Neuronal stem cell (in vitro differentiated cells): ENCODE measurements around the gene SYCE3.

Source experiments
- DNase-seq: peaks from one replicate; pipeline ENCODE4 v3.0.0-alpha.2; 2013; ENCODE audit warnings: low spot score
- H2AFZ ChIP-seq: one replicate; pipeline ENCODE4 v1.6.1; 2013; ENCODE audit warnings: mild to moderate bottlenecking, low read length, inconsistent platforms
- H2AK5ac ChIP-seq: 2 replicates; pipeline ENCODE4 v1.6.1; 2013; ENCODE audit warnings: low read depth, mild to moderate bottlenecking, inconsistent platforms, low read length, moderate library complexity, mixed read lengths
- H2BK120ac ChIP-seq: 2 replicates; pipeline ENCODE4 v1.6.1; 2013; ENCODE audit warnings: low read depth, mild to moderate bottlenecking, inconsistent platforms, low read length, moderate library complexity, mixed read lengths
- H2BK12ac ChIP-seq: one replicate; pipeline ENCODE4 v1.6.1; 2013; ENCODE audit warnings: low read length, inconsistent platforms
- H2BK15ac ChIP-seq: 2 replicates; pipeline ENCODE4 v1.6.1; 2013; ENCODE audit warnings: mild to moderate bottlenecking, low read length, inconsistent platforms, mixed read lengths
- H2BK5ac ChIP-seq: one replicate; pipeline ENCODE4 v1.6.1; 2013; ENCODE audit warnings: inconsistent platforms, mild to moderate bottlenecking, low read length, moderate library complexity
- H3K14ac ChIP-seq: one replicate; pipeline ENCODE4 v1.6.1; 2013; ENCODE audit warnings: low read length, inconsistent platforms
- H3K18ac ChIP-seq: 2 replicates; pipeline ENCODE4 v1.6.1; 2013; ENCODE audit warnings: low read length, inconsistent platforms
- H3K23ac ChIP-seq: 2 replicates; pipeline ENCODE4 v1.6.1; 2013; ENCODE audit warnings: low read depth, mild to moderate bottlenecking, mixed read lengths, low read length, inconsistent platforms; ENCODE audit not compliant: poor library complexity
- H3K27ac ChIP-seq: replicated peaks from 3 replicates; pipeline ENCODE4 v1.5.1; 2013; ENCODE audit warnings: low read length, inconsistent platforms
- H3K27me3 ChIP-seq, 3 experiments: 2 replicates each; pipeline ENCODE4 v1.6.1; 2013; ENCODE audit warnings: low read length in 3 of 3, mild to moderate bottlenecking in 2 of 3, inconsistent platforms in 1 of 3, low read depth in 1 of 3, mixed read lengths in 1 of 3, moderate library complexity in 1 of 3; ENCODE audit not compliant: control insufficient read depth in 3 of 3, insufficient read depth in 3 of 3
- H3K36me3 ChIP-seq, 2 donors: replicated peaks in 1 of 2; 2 replicates each; pipeline ENCODE4 v1.6.1; 2013; ENCODE audit warnings: low read length in 2 of 2; ENCODE audit not compliant: control insufficient read depth in 2 of 2, insufficient read depth in 2 of 2
- H3K4ac ChIP-seq: 2 replicates; pipeline ENCODE4 v1.6.1; 2013; ENCODE audit warnings: inconsistent platforms, mild to moderate bottlenecking, low read length, moderate library complexity
- H3K4me1 ChIP-seq, 2 donors: 1 replicate in 1 of 2; 2 replicates in 1 of 2; pipeline ENCODE4 v1.6.1; 2013; ENCODE audit warnings: low read length in 2 of 2, low read depth in 1 of 2; ENCODE audit not compliant: control insufficient read depth in 2 of 2, insufficient read depth in 1 of 2
- H3K4me2 ChIP-seq: one replicate; pipeline ENCODE4 v1.6.1; 2013; ENCODE audit warnings: mild to moderate bottlenecking, low read length, inconsistent platforms; ENCODE audit not compliant: insufficient read depth, poor library complexity, severe bottlenecking
- H3K4me3 ChIP-seq, 2 donors: 2 replicates each; pipeline ENCODE4 v1.5.1; 2013; ENCODE audit warnings: low read length in 2 of 2, mild to moderate bottlenecking in 2 of 2, inconsistent platforms in 1 of 2, moderate library complexity in 1 of 2
- H3K79me1 ChIP-seq: one replicate; pipeline ENCODE4 v1.6.1; 2013; ENCODE audit warnings: low read depth, mild to moderate bottlenecking, inconsistent platforms, low read length, moderate library complexity
- H3K9ac ChIP-seq: one replicate; pipeline ENCODE4 v1.6.1; 2013; ENCODE audit warnings: mild to moderate bottlenecking, low read depth, low read length, inconsistent platforms; ENCODE audit not compliant: poor library complexity
- H3K9me3 ChIP-seq, 2 donors: replicated peaks in 1 of 2; 2 replicates each; pipeline versions ENCODE3 to v1.6.1; 2013; ENCODE audit warnings: low read length in 2 of 2, mild to moderate bottlenecking in 2 of 2, inconsistent platforms in 1 of 2, low read depth in 1 of 2, mixed read lengths in 1 of 2, moderate library complexity in 1 of 2; ENCODE audit not compliant: control insufficient read depth in 2 of 2, insufficient read depth in 1 of 2
- H4K8ac ChIP-seq: one replicate; pipeline ENCODE4 v1.6.1; 2013; ENCODE audit warnings: low read depth, mild to moderate bottlenecking, inconsistent platforms, low read length, moderate library complexity
- H4K91ac ChIP-seq: one replicate; pipeline ENCODE4 v1.6.1; 2013; ENCODE audit warnings: low read length, low read depth, mild to moderate bottlenecking, inconsistent platforms; ENCODE audit not compliant: poor library complexity
- WGBS, 2 donors: extraction: QIAGEN DNeasy Blood & Tissue Kit; methylation state at CpG; one replicate each; pipeline ENCODE4 v1.1.7; 2013; ENCODE audit warnings: missing lambda C conversion rate in 2 of 2, mixed read lengths in 1 of 2; ENCODE audit not compliant: insufficient read length in 2 of 2, insufficient replicate concordance in 1 of 2; ENCODE audit errors: extremely low coverage in 2 of 2; 5-methylcytosine and 5-hydroxymethylcytosine counted together

Gene SYCE3

DNA sequence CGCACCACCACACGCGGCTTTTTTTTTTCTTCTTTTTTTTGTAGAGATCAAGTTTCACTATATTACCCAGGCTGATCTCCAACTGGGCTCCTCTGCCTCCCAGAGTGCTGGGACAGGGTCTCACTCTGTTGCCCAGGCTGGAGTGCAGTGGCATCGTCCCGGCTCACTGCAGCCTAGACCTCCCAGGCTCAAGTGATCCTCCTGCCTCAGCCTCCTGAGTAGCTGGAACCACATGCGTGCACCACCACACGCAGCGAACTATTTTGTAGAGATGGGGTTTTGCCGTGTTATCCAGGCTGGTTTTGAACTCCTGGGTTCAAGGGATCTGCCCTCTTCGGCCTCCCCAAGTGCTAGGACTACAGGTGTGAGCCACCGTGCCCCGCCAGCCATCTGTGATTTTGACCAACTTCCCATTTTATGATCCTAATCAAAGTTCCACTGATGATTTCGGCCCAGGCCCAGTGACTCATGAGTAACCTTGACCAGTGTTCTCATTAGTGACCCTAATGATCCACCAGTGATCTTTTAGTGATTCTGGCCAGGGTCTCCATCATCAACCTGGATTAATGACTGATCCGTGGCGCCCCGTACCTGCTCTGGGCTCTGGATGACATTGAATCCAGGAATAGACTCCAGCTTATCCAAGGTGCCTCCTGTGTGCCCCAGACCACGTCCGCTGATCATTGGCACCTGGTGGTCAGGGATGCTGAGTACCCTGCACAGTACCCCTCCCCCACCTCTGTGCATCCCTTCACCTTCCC lies 34.6 kb downstream of the SYCE3 start:
- H4K91ac ChIP-seq = no peak overlapping the region
- peaks cover 18 to 20% of the 10 kb centered on the region in 2 donors for H3K4me1 ChIP-seq
- peaks cover 9% of the 10 kb centered on the region for H3K79me1 ChIP-seq
- H3K4ac ChIP-seq = no peak overlapping the region
- H2BK120ac ChIP-seq = no peak overlapping the region
- H2AK5ac ChIP-seq = no peak overlapping the region
- no peak overlapping the region for H3K4me2 ChIP-seq
- no peak overlapping the region for H2BK12ac ChIP-seq
- H3K9me3 ChIP-seq = peaks cover 8 to 21% of the 10 kb centered on the region in 2 donors
- peaks cover 14 to 35% (median 14%) of the 10 kb centered on the region in 3 experiments for H3K27me3 ChIP-seq
- no peak overlapping the region for H2BK5ac ChIP-seq
- peaks cover 13 to 19% of the 10 kb centered on the region in 2 donors for H3K36me3 ChIP-seq
- WGBS, 2 donors = no CpG with 5 or more reads among the region's 18 CpGs
- no peak overlapping the region for H3K27ac ChIP-seq
- no peak overlapping the region for H3K9ac ChIP-seq
- H3K14ac ChIP-seq = no peak overlapping the region
- DNase-seq = no peak
- no peak overlapping the region for H3K23ac ChIP-seq
- no peak overlapping the region for H2AFZ ChIP-seq
- H2BK15ac ChIP-seq = no peak overlapping the region
- no peak overlapping the region for H4K8ac ChIP-seq
- H3K18ac ChIP-seq = no peak overlapping the region
- H3K4me3 ChIP-seq = no peak overlapping the region

DNA sequence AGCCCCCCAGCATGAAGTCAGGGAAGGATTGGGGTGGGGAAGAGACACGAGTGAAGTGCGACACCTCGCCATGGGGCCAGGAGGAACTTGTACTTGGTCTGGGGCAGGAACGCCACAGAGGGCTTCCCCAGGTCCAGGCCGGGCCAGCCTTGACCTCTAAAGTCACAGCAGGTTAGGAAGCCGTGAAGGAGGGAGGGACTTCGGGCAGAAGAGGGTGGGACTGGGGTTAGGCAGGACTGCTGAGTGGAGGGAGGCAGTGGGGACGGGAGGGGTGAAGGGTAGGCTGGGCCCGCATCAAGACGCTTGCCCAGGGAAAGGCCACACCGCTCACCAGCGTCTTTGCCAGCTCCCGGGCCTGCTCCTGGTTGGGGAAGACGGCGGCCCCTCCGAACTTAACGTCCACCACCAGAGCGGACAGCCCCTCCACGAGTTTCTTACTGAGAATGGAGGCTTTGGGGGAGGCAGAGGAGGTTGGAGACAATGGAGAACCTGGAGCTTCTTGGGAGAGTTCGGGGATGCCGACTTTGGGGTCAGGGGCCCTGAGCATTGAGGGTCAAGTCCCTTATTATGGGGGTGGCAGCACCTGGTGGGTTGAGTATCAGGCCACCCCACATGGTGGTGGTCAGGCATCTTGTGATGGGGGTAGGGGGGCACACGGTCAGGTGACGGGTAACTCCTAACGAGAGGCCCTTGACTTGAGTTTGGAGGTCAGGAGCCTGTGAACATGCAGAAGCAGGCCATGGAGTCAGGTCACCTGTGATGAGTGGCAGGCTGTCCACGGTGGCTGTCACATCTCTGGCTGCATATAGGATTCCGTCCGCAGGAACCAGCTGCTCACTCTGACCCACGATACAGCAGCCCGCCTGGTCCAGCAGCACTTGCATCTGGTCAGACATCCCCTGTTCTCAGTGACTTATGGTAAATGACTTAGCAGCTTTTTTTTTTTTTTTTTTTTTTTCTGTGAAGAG lies 35.6 kb downstream of the SYCE3 start:
- Histone ChIP-seq H3K4me3 (peak overlapping the region; percentile 84 to 91), H3K27ac (no peak overlapping the region)
- DNase-seq = no peak

DNA sequence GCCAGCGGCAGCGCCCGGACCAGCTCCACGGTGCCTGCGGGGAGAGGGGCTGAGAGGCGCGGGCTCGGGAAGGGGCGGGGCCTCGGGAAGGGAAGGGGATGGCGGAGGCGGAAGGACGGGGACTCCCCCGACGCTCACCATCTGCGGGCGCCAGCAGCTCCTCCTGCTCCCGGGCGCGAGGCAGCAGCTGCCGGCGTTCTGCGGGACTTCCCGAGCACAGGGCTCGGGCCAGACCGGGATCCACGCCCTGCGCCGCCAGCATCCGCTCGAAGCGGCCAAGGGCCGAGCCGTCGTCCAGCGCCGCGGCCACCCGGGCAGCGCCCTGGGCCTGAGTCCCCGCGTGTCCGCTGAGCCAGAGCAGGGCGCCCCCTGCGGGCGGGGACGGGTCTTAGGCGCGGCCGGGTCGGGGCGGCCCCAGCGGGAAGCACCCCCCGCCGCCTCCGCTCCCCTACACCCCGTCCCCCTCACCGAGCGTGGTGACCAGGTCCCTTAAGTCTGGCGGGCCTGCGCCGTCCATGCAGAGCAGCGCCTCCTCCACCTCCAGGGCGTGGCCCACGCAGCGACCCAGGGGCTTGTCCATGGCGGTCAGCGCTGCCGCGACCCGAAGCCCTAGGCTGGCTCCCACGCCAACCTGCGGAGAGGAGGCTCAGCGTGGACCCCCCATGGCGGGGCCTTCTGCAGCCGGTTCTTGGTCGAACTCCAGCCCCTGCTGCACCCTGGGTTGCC lies 36.4 kb downstream of the SYCE3 start:
- H2AK5ac ChIP-seq = peak overlapping the region; percentile 72
- WGBS, 2 donors = no CpG with 5 or more reads among the region's 77 CpGs
- H3K14ac ChIP-seq = peak overlapping the region; percentile 98
- peak overlapping the region; percentile 69 for H3K4ac ChIP-seq
- peak overlapping the region; percentile 80 for H3K23ac ChIP-seq
- peaks cover 8 to 20% of the 10 kb centered on the region in 2 donors for H3K9me3 ChIP-seq
- H2BK120ac ChIP-seq = no peak overlapping the region
- H3K27me3 ChIP-seq = peaks cover 10 to 27% (median 14%) of the 10 kb centered on the region in 3 experiments
- peaks cover 30 to 38% of the 10 kb centered on the region in 2 donors for H3K36me3 ChIP-seq
- H3K9ac ChIP-seq = peak overlapping the region; percentile 97
- no peak overlapping the region for H4K91ac ChIP-seq
- H4K8ac ChIP-seq = no peak overlapping the region
- H2BK12ac ChIP-seq = no peak overlapping the region
- H2AFZ ChIP-seq = peak overlapping the region; percentile 98
- peak overlapping the region; percentile 75 for H2BK15ac ChIP-seq
- peak overlapping the region; percentile 82 for H2BK5ac ChIP-seq
- peak; percentile 75 for DNase-seq
- peak overlapping the region; percentile 94 for H3K4me2 ChIP-seq
- H3K4me1 ChIP-seq = peaks cover 17% of the 10 kb centered on the region in 2 donors
- H3K27ac ChIP-seq = peak overlapping the region; percentile 89
- H3K18ac ChIP-seq = peak overlapping the region; percentile 95
- peak overlapping the region; percentile 84 to 91 for H3K4me3 ChIP-seq
- peaks cover 12% of the 10 kb centered on the region for H3K79me1 ChIP-seq

More for the DNA sequence above, 35.6 kb downstream of the SYCE3 start:
- no peak overlapping the region for H2BK12ac ChIP-seq
- H3K4me1 ChIP-seq = peaks cover 18% of the 10 kb centered on the region in 2 donors
- H3K18ac ChIP-seq = peak overlapping the region; percentile 95
- peak overlapping the region; percentile 76 for H3K23ac ChIP-seq
- peaks cover 14 to 33% (median 14%) of the 10 kb centered on the region in 3 experiments for H3K27me3 ChIP-seq
- H2AFZ ChIP-seq = peak overlapping the region; percentile 98
- H4K91ac ChIP-seq = no peak overlapping the region
- no peak overlapping the region for H2BK15ac ChIP-seq
- H3K36me3 ChIP-seq = peaks cover 22 to 29% of the 10 kb centered on the region in 2 donors
- no peak overlapping the region for H2BK5ac ChIP-seq
- H3K79me1 ChIP-seq = peaks cover 12% of the 10 kb centered on the region
- H3K4me2 ChIP-seq = peak overlapping the region; percentile 94
- no peak overlapping the region for H2BK120ac ChIP-seq
- H2AK5ac ChIP-seq = peak overlapping the region; percentile 72
- WGBS, 2 donors = no CpG with 5 or more reads among the region's 29 CpGs
- H3K9ac ChIP-seq = peak overlapping the region; percentile 97
- no peak overlapping the region for H4K8ac ChIP-seq
- H3K9me3 ChIP-seq = peaks cover 8 to 21% of the 10 kb centered on the region in 2 donors
- peak overlapping the region; percentile 69 for H3K4ac ChIP-seq
- peak overlapping the region; percentile 90 for H3K14ac ChIP-seq
